OCI-LY7 (cell line): ENCODE measurements around the gene PHACTR1. TPM values are rescaled to one million over a fixed set of nuclear protein-coding genes. Genes with fewer than 3 reads are reported as not detected.

ENCODE experiments used
- BruUV-seq: library from RNA; stranded (reverse); fragments of 400-500 nt; replicated peaks from 2 replicates; lab custom pipeline; 2021; lab: Mats Ljungman, UMichigan
- CTCF ChIA-PET: fragments of 300-600 bp; sonication (Branson Sonifier 250); formaldehyde crosslinking; loops from one replicate; lab custom pipeline; 2022; ENCODE audit warnings: antibody characterized with exemption; ENCODE audit not compliant: unreplicated experiment; lab: Charles Lee
- POLR2A ChIA-PET: fragments of 300-600 bp; sonication (Branson Sonifier 250); formaldehyde crosslinking; loops from one replicate; lab custom pipeline; 2022; ENCODE audit warnings: antibody characterized with exemption; lab: Charles Lee
- DNase-seq: peaks from one replicate; pipeline ENCODE4 v3.0.0-alpha.2; 2015; ENCODE audit warnings: low spot score
- H2AFZ ChIP-seq: fragments of 200-600 bp; sonication (generic), shearing (Covaris generic); 2 replicates; pipeline ENCODE4 v1.6.1; 2014; ENCODE audit warnings: mild to moderate bottlenecking, antibody characterized with exemption, low read length, moderate library complexity
- H3K27ac ChIP-seq: fragments of 200-600 bp; sonication (generic); 2 replicates; pipeline ENCODE4 v1.5.1; 2014; ENCODE audit warnings: mixed run types, low read depth, mild to moderate bottlenecking, moderate library complexity, low read length, inconsistent platforms; ENCODE audit not compliant: poor library complexity, severe bottlenecking
- H3K36me3 ChIP-seq: fragments of 200-600 bp; sonication (generic); 2 replicates; pipeline ENCODE4 v1.6.1; 2014; ENCODE audit warnings: mild to moderate bottlenecking, antibody characterized with exemption, low read length, moderate library complexity, mixed read lengths; ENCODE audit not compliant: insufficient read depth
- H3K4me1 ChIP-seq: fragments of 200-600 bp; sonication (generic); 2 replicates; pipeline ENCODE4 v1.5.1; 2014; ENCODE audit warnings: mild to moderate bottlenecking, low read length; ENCODE audit not compliant: insufficient read depth, poor library complexity, severe bottlenecking
- H3K4me2 ChIP-seq: fragments of 200-600 bp; sonication (generic); 2 replicates; pipeline ENCODE4 v1.6.1; 2014; ENCODE audit warnings: mild to moderate bottlenecking, low read length
- H3K4me3 ChIP-seq: fragments of 200-600 bp; sonication (generic); 2 replicates; pipeline ENCODE4 v1.5.1; 2014; ENCODE audit warnings: mild to moderate bottlenecking, low read depth, low read length; ENCODE audit not compliant: poor library complexity, severe bottlenecking
- H3K79me2 ChIP-seq: fragments of 200-600 bp; sonication (generic); 2 replicates; pipeline ENCODE4 v1.6.1; 2016; ENCODE audit warnings: low read depth, mild to moderate bottlenecking, low read length, moderate library complexity, mixed read lengths; ENCODE audit not compliant: insufficient read depth
- H3K9me2 ChIP-seq: fragments of 200-600 bp; sonication (generic); 2 replicates; pipeline ENCODE4 v1.6.1; 2016; ENCODE audit warnings: mild to moderate bottlenecking, low read length, mixed read lengths; ENCODE audit not compliant: insufficient read depth
- H3K9me3 ChIP-seq: fragments of 200-600 bp; sonication (generic); 2 replicates; pipeline ENCODE4 v1.6.1; 2014; ENCODE audit warnings: mild to moderate bottlenecking, mixed run types, low read length, mixed read lengths
- H4K20me1 ChIP-seq: fragments of 200-600 bp; sonication (generic); 2 replicates; pipeline ENCODE4 v1.6.1; 2014; ENCODE audit warnings: mild to moderate bottlenecking, antibody characterized with exemption, low read length, moderate library complexity, mixed read lengths; ENCODE audit not compliant: insufficient read depth
- EZH2phosphoT487 ChIP-seq: fragments of 200-600 bp; sonication (generic); IDR thresholded peaks from 2 replicates; pipeline ENCODE4 v1.6.1; 2018; ENCODE audit warnings: low read depth, borderline replicate concordance, mild to moderate bottlenecking, mixed run types, antibody characterized with exemption, low read length, moderate library complexity, mixed read lengths
- intact Hi-C: fragments of 100-400 bp; cut with micrococcal nuclease; formaldehyde crosslinking; loops from one replicate; pipeline ENCODE4 v1.10.0; 2022; ENCODE audit not compliant: unreplicated experiment
- total RNA-seq, 2 experiments: library from RNA; depleted of rRNA in 1 of 2; stranded (reverse); fragments of >200 nt in 1 of 2; shearing (Covaris generic) in 1 of 2; gene quantifications; 2 replicates each; pipeline ENCODE4 v1.2.3, GENCODE V29; 2014 to 2022
- TF ChIP-seq, protein P1 (sequence below): fragments of 200-600 bp; sonication (generic); conservative IDR thresholded peaks from 2 replicates; pipeline ENCODE4 v1.5.1; 2014; ENCODE audit warnings: mild to moderate bottlenecking, antibody characterized with exemption, low read length, moderate library complexity, mixed read lengths

PHACTR1 gene
- total RNA-seq, 2 experiments from 2014 or later, result 25.1 to 46.6 TPM

DNA sequence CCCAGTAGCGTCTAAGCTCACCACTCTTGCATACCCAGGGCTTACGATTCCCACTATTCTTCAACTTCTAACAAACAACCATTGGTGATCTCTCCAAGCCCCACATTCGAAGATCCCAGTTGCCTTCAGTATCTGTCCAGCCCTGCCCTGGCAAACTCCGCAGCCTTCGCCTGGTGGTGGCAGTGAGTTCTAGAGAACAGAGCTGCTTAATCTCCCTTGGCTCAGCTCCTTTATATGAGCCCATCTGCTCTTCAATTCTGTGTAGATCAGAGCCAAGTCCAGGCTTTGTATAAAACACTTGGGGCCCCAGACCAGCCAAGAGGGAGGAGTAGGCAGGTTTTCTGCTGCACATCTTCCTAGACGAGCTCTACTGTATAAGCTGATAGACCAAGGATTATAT is 193.3 kb downstream of the PHACTR1 start:
- intact Hi-C loops, result loop anchor here (5.0 kb wide), 1 partner anchor 422 kb away; no protein-coding TSS in a partner anchor
- TF ChIP-seq, protein P1, sequence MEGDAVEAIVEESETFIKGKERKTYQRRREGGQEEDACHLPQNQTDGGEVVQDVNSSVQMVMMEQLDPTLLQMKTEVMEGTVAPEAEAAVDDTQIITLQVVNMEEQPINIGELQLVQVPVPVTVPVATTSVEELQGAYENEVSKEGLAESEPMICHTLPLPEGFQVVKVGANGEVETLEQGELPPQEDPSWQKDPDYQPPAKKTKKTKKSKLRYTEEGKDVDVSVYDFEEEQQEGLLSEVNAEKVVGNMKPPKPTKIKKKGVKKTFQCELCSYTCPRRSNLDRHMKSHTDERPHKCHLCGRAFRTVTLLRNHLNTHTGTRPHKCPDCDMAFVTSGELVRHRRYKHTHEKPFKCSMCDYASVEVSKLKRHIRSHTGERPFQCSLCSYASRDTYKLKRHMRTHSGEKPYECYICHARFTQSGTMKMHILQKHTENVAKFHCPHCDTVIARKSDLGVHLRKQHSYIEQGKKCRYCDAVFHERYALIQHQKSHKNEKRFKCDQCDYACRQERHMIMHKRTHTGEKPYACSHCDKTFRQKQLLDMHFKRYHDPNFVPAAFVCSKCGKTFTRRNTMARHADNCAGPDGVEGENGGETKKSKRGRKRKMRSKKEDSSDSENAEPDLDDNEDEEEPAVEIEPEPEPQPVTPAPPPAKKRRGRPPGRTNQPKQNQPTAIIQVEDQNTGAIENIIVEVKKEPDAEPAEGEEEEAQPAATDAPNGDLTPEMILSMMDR, result no peak
- TF ChIP-seq EZH2phosphoT487, result no peak
- no peak for DNase-seq
- no peaks in the 10 kb centered on the region for H3K36me3 ChIP-seq
- ChIA-PET CTCF (no interaction called here), POLR2A (interaction anchor here (0.6 kb wide), 1 partner anchor 368 kb away, joined by 4 read pairs; no protein-coding TSS in a partner anchor)
- H3K27ac ChIP-seq, result no peak overlapping the region
- no TSS peak for BruUV-seq
- H3K79me2 ChIP-seq, result no peaks in the 10 kb centered on the region
- H3K4me2 ChIP-seq, result no peak overlapping the region
- no peak overlapping the region for H3K4me3 ChIP-seq
- H3K4me1 ChIP-seq, result no peaks in the 10 kb centered on the region
- H2AFZ ChIP-seq, result no peak overlapping the region
- H3K9me2 ChIP-seq, result no peaks in the 10 kb centered on the region
- no peaks in the 10 kb centered on the region for H4K20me1 ChIP-seq
- no peaks in the 10 kb centered on the region for H3K9me3 ChIP-seq

DNA sequence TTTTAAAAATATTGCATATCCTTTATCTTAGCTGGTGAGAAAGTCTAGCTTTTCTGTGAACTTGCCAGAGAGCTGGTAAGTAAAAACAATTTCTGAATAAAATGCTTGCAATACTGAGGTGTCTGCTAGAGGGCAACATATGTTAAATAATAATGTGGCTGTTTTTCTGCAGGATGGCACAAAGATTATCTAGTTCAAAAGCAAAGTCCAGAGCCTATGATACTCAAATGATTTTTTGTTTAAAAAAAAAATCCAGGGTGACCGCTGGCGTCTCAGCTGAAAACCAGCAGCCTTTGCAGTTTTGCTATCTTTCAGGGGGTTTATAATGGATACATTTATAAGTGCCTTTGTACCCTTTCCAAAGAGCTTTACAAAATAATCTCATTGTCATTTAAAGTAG is 194.9 kb downstream of the PHACTR1 start:
- ChIA-PET POLR2A (no interaction called here), CTCF (no interaction called here)
- Histone ChIP-seq H4K20me1 (no peaks in the 10 kb centered on the region), H3K36me3 (no peaks in the 10 kb centered on the region), H3K27ac (no peak overlapping the region), H3K4me3 (no peak overlapping the region), H3K79me2 (no peaks in the 10 kb centered on the region), H2AFZ (no peak overlapping the region), H3K9me2 (no peaks in the 10 kb centered on the region), H3K9me3 (no peaks in the 10 kb centered on the region), H3K4me1 (no peaks in the 10 kb centered on the region), H3K4me2 (no peak overlapping the region)
- BruUV-seq, result no TSS peak
- intact Hi-C loops, result loop anchor here (5.0 kb wide), 1 partner anchor 421 kb away; no protein-coding TSS in a partner anchor
- TF ChIP-seq EZH2phosphoT487, result no peak
- TF ChIP-seq, protein P1, result peak; percentile 74
- DNase-seq, result peak; percentile 28

DNA sequence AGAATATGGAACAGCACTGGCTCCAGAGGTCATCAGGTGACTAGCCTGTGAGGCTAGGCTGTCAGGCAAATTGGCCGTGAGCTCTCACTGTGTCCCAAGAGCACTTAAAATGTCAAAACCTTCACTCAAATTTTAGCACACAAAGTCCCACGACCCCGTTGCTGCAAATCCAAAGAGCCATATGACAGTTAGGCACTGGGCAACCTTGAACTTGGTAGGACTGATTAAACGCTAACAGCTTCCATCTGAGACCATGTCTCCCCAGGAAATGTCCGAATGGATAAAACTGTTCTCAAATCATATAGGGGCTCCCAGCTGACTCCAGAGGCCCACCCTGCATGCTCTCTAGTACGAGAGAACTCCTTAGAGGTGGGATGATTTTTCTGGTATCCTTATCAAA is 196.6 kb downstream of the PHACTR1 start:
- ChIA-PET CTCF (no interaction called here), POLR2A (no interaction called here)
- Histone ChIP-seq H3K9me2 (no peaks in the 10 kb centered on the region), H3K4me2 (no peak overlapping the region), H2AFZ (no peak overlapping the region), H3K4me1 (no peaks in the 10 kb centered on the region), H3K4me3 (no peak overlapping the region), H3K36me3 (no peaks in the 10 kb centered on the region), H3K9me3 (no peaks in the 10 kb centered on the region), H4K20me1 (no peaks in the 10 kb centered on the region), H3K79me2 (no peaks in the 10 kb centered on the region), H3K27ac (no peak overlapping the region)
- TF ChIP-seq, protein P1, result no peak
- TF ChIP-seq EZH2phosphoT487, result no peak
- intact Hi-C loops, result loop anchor here (5.0 kb wide), 1 partner anchor 419 kb away; no protein-coding TSS in a partner anchor
- no peak for DNase-seq
- no TSS peak for BruUV-seq
